Tibial artery (tissue), 4 donors: ENCODE results near the gene ADCK1.
"Not testable (repeated sequence)": the region's sequence is repeated elsewhere in the genome, so short reads cannot be mapped to it uniquely, and the experiment has no call there.

Experiments used
- DNase-seq, 2 donors: peaks; one replicate each; pipeline ENCODE4 v3.0.0-alpha.2; 2019
- H3K27ac ChIP-seq, 2 donors: fragments of 200-600 bp; sonication (generic) in 1 of 2; 1 replicate in 1 of 2; 2 replicates in 1 of 2; pipeline ENCODE4 v1.5.1; 2018 to 2019; ENCODE audit warnings: mild to moderate bottlenecking in 1 of 2
- H3K27me3 ChIP-seq, 2 donors: fragments of 200-600 bp; sonication (generic) in 1 of 2; one replicate each; pipeline versions ENCODE4 v1.5.1 to v1.6.0; 2016 to 2019
- H3K36me3 ChIP-seq, 3 donors: fragments of 200-600 bp; sonication (generic) in 2 of 3; one replicate each; pipeline ENCODE4 v1.5.1; 2016 to 2019; ENCODE audit warnings: mild to moderate bottlenecking in 2 of 3
- H3K4me1 ChIP-seq, 4 donors: fragments of 200-600 bp; sonication (generic) in 2 of 4; 1 replicate in 3 of 4; 2 replicates in 1 of 4; pipeline ENCODE4 v1.5.1; 2016 to 2019
- H3K4me3 ChIP-seq, 2 donors: fragments of 200-600 bp; sonication (generic) in 1 of 2; 1 replicate in 1 of 2; 2 replicates in 1 of 2; pipeline ENCODE4 v1.5.1; 2018 to 2019; ENCODE audit warnings: mild to moderate bottlenecking in 2 of 2
- H3K9me3 ChIP-seq, 3 donors: fragments of 200-600 bp; sonication (generic) in 1 of 3; one replicate each; pipeline ENCODE4 v1.5.1; 2016 to 2019
- CTCF ChIP-seq, 2 experiments: fragments of 200-600 bp in 1 of 2; fragments of 450-650 bp in 1 of 2; IDR thresholded peaks; one replicate each; pipeline ENCODE4 v1.5.1; 2017 to 2019; ENCODE audit warnings: antibody characterized with exemption in 2 of 2, mild to moderate bottlenecking in 1 of 2, moderate library complexity in 1 of 2
- intact Hi-C: fragments of 100-400 bp; cut with DNase I; formaldehyde crosslinking; loops from one replicate; pipeline ENCODE4 v1.15.0; 2023; ENCODE audit warnings: low total_unique reads

Gene ADCK1

GRCh38 chr14:77786148-77786547 lies 13.8 kb upstream of the ADCK1 start:
- Histone ChIP-seq H3K36me3 (no peaks in the 10 kb centered on the region), H3K4me3 (no peak overlapping the region), H3K27me3 (no peaks in the 10 kb centered on the region), H3K27ac (no peak overlapping the region), H3K4me1 (no peaks in the 10 kb centered on the region), H3K9me3 (no peaks in the 10 kb centered on the region)
- no peak for TF ChIP-seq CTCF (IDR thresholded peaks at IDR 0.05)
- DNase-seq: peak in 1 of 2 donors; percentile 3
- intact Hi-C loops: no loop called here

- Histone ChIP-seq H3K9me3 (no peaks in the 10 kb centered on the region), H3K27ac (no peak overlapping the region), H3K4me1 (no peaks in the 10 kb centered on the region), H3K27me3 (peaks cover 0 to 2% of the 10 kb centered on the region in 2 donors), H3K36me3 (no peaks in the 10 kb centered on the region), H3K4me3 (no peak overlapping the region)
- TF ChIP-seq CTCF (IDR thresholded peaks at IDR 0.05): no peak
- intact Hi-C loops: no loop called here
- DNase-seq: peak in 1 of 2 donors; percentile 39
Observed at GRCh38 chr14:77790566-77791224, 9.2 kb upstream of the ADCK1 start.

GRCh38 chr14:77791225-77791600 lies 8.7 kb upstream of the ADCK1 start:
- DNase-seq: peak in 1 of 2 donors; percentile 3
- H3K27ac ChIP-seq: no peak overlapping the region
- H3K27me3 ChIP-seq: peaks cover 0 to 2% of the 10 kb centered on the region in 2 donors
- intact Hi-C loops: no loop called here
- no peak for TF ChIP-seq CTCF (IDR thresholded peaks at IDR 0.05)
- no peaks in the 10 kb centered on the region for H3K36me3 ChIP-seq
- no peaks in the 10 kb centered on the region for H3K9me3 ChIP-seq
- H3K4me1 ChIP-seq: no peaks in the 10 kb centered on the region
- H3K4me3 ChIP-seq: no peak overlapping the region

GRCh38 chr14:77793255-77793654 lies 6.7 kb upstream of the ADCK1 start:
- DNase-seq, H3K36me3 ChIP-seq, H3K27me3 ChIP-seq, H3K27ac ChIP-seq, H3K9me3 ChIP-seq, H3K4me1 ChIP-seq, intact Hi-C loops, H3K4me3 ChIP-seq: not testable (repeated sequence)

GRCh38 chr14:77794357-77794756 lies 5.6 kb upstream of the ADCK1 start:
- H3K4me1 ChIP-seq: peaks cover 0 to 2% (median 0%) of the 10 kb centered on the region in 4 donors
- H3K27ac ChIP-seq: no peak overlapping the region
- no peaks in the 10 kb centered on the region for H3K36me3 ChIP-seq
- H3K9me3 ChIP-seq: no peaks in the 10 kb centered on the region
- TF ChIP-seq CTCF (IDR thresholded peaks at IDR 0.05): no peak
- intact Hi-C loops: no loop called here
- no peak for DNase-seq
- peaks cover 0 to 2% of the 10 kb centered on the region in 2 donors for H3K27me3 ChIP-seq
- no peak overlapping the region for H3K4me3 ChIP-seq

GRCh38 chr14:77799456-77799855 lies 453 bp upstream of the ADCK1 start:
- peaks cover 0 to 11% (median 3%) of the 10 kb centered on the region in 4 donors for H3K4me1 ChIP-seq
- intact Hi-C loops: loop anchor here (2.0 kb wide), 1 partner anchor 37 kb away; no protein-coding TSS in a partner anchor
- H3K36me3 ChIP-seq, H3K27me3 ChIP-seq, H3K9me3 ChIP-seq, DNase-seq: not testable (repeated sequence)
- H3K27ac ChIP-seq: peak overlapping the region; percentile 86 to 87
- H3K4me3 ChIP-seq: peak overlapping the region; percentile 85 to 89

GRCh38 chr14:77800814-77801213 lies 905 bp downstream of the ADCK1 start:
- no peaks in the 10 kb centered on the region for H3K27me3 ChIP-seq
- no peak for TF ChIP-seq CTCF (IDR thresholded peaks at IDR 0.05)
- no peaks in the 10 kb centered on the region for H3K36me3 ChIP-seq
- H3K4me3 ChIP-seq: peak overlapping the region; percentile 85 to 89
- H3K27ac ChIP-seq: peak overlapping the region; percentile 86 to 87
- no peak for DNase-seq
- no peaks in the 10 kb centered on the region for H3K9me3 ChIP-seq
- intact Hi-C loops: no loop called here
- peaks cover 0 to 11% (median 3%) of the 10 kb centered on the region in 4 donors for H3K4me1 ChIP-seq
